Neuronal stem cell (in vitro differentiated cells): ENCODE results near the gene STEAP1B.
"Not testable (repeated sequence)": the region's sequence is repeated elsewhere in the genome, so short reads cannot be mapped to it uniquely, and the experiment has no call there.

Experiments
- DNase-seq: peaks from one replicate; pipeline ENCODE4 v3.0.0-alpha.2; 2013; ENCODE audit warnings: low spot score
- H2AFZ ChIP-seq: one replicate; pipeline ENCODE4 v1.6.1; 2013; ENCODE audit warnings: mild to moderate bottlenecking, low read length, inconsistent platforms
- H2AK5ac ChIP-seq: 2 replicates; pipeline ENCODE4 v1.6.1; 2013; ENCODE audit warnings: low read depth, mild to moderate bottlenecking, inconsistent platforms, low read length, moderate library complexity, mixed read lengths
- H2BK120ac ChIP-seq: 2 replicates; pipeline ENCODE4 v1.6.1; 2013; ENCODE audit warnings: low read depth, mild to moderate bottlenecking, inconsistent platforms, low read length, moderate library complexity, mixed read lengths
- H2BK12ac ChIP-seq: one replicate; pipeline ENCODE4 v1.6.1; 2013; ENCODE audit warnings: low read length, inconsistent platforms
- H2BK15ac ChIP-seq: 2 replicates; pipeline ENCODE4 v1.6.1; 2013; ENCODE audit warnings: mild to moderate bottlenecking, low read length, inconsistent platforms, mixed read lengths
- H2BK5ac ChIP-seq: one replicate; pipeline ENCODE4 v1.6.1; 2013; ENCODE audit warnings: inconsistent platforms, mild to moderate bottlenecking, low read length, moderate library complexity
- H3K14ac ChIP-seq: one replicate; pipeline ENCODE4 v1.6.1; 2013; ENCODE audit warnings: low read length, inconsistent platforms
- H3K18ac ChIP-seq: 2 replicates; pipeline ENCODE4 v1.6.1; 2013; ENCODE audit warnings: low read length, inconsistent platforms
- H3K23ac ChIP-seq: 2 replicates; pipeline ENCODE4 v1.6.1; 2013; ENCODE audit warnings: low read depth, mild to moderate bottlenecking, mixed read lengths, low read length, inconsistent platforms; ENCODE audit not compliant: poor library complexity
- H3K27ac ChIP-seq: replicated peaks from 3 replicates; pipeline ENCODE4 v1.5.1; 2013; ENCODE audit warnings: low read length, inconsistent platforms
- H3K27me3 ChIP-seq, 3 experiments: 2 replicates each; pipeline ENCODE4 v1.6.1; 2013; ENCODE audit warnings: low read length in 3 of 3, mild to moderate bottlenecking in 2 of 3, inconsistent platforms in 1 of 3, low read depth in 1 of 3, mixed read lengths in 1 of 3, moderate library complexity in 1 of 3; ENCODE audit not compliant: control insufficient read depth in 3 of 3, insufficient read depth in 3 of 3
- H3K36me3 ChIP-seq, 2 donors: replicated peaks in 1 of 2; 2 replicates each; pipeline ENCODE4 v1.6.1; 2013; ENCODE audit warnings: low read length in 2 of 2; ENCODE audit not compliant: control insufficient read depth in 2 of 2, insufficient read depth in 2 of 2
- H3K4ac ChIP-seq: 2 replicates; pipeline ENCODE4 v1.6.1; 2013; ENCODE audit warnings: inconsistent platforms, mild to moderate bottlenecking, low read length, moderate library complexity
- H3K4me1 ChIP-seq, 2 donors: 1 replicate in 1 of 2; 2 replicates in 1 of 2; pipeline ENCODE4 v1.6.1; 2013; ENCODE audit warnings: low read length in 2 of 2, low read depth in 1 of 2; ENCODE audit not compliant: control insufficient read depth in 2 of 2, insufficient read depth in 1 of 2
- H3K4me2 ChIP-seq: one replicate; pipeline ENCODE4 v1.6.1; 2013; ENCODE audit warnings: mild to moderate bottlenecking, low read length, inconsistent platforms; ENCODE audit not compliant: insufficient read depth, poor library complexity, severe bottlenecking
- H3K4me3 ChIP-seq, 2 donors: 2 replicates each; pipeline ENCODE4 v1.5.1; 2013; ENCODE audit warnings: low read length in 2 of 2, mild to moderate bottlenecking in 2 of 2, inconsistent platforms in 1 of 2, moderate library complexity in 1 of 2
- H3K79me1 ChIP-seq: one replicate; pipeline ENCODE4 v1.6.1; 2013; ENCODE audit warnings: low read depth, mild to moderate bottlenecking, inconsistent platforms, low read length, moderate library complexity
- H3K9ac ChIP-seq: one replicate; pipeline ENCODE4 v1.6.1; 2013; ENCODE audit warnings: mild to moderate bottlenecking, low read depth, low read length, inconsistent platforms; ENCODE audit not compliant: poor library complexity
- H3K9me3 ChIP-seq, 2 donors: replicated peaks in 1 of 2; 2 replicates each; pipeline versions ENCODE3 to v1.6.1; 2013; ENCODE audit warnings: low read length in 2 of 2, mild to moderate bottlenecking in 2 of 2, inconsistent platforms in 1 of 2, low read depth in 1 of 2, mixed read lengths in 1 of 2, moderate library complexity in 1 of 2; ENCODE audit not compliant: control insufficient read depth in 2 of 2, insufficient read depth in 1 of 2
- H4K8ac ChIP-seq: one replicate; pipeline ENCODE4 v1.6.1; 2013; ENCODE audit warnings: low read depth, mild to moderate bottlenecking, inconsistent platforms, low read length, moderate library complexity
- H4K91ac ChIP-seq: one replicate; pipeline ENCODE4 v1.6.1; 2013; ENCODE audit warnings: low read length, low read depth, mild to moderate bottlenecking, inconsistent platforms; ENCODE audit not compliant: poor library complexity
- WGBS, 2 donors: extraction: QIAGEN DNeasy Blood & Tissue Kit; methylation state at CpG; one replicate each; pipeline ENCODE4 v1.1.7; 2013; ENCODE audit warnings: missing lambda C conversion rate in 2 of 2, mixed read lengths in 1 of 2; ENCODE audit not compliant: insufficient read length in 2 of 2, insufficient replicate concordance in 1 of 2; ENCODE audit errors: extremely low coverage in 2 of 2; 5-methylcytosine and 5-hydroxymethylcytosine counted together

The STEAP1B gene

DNA sequence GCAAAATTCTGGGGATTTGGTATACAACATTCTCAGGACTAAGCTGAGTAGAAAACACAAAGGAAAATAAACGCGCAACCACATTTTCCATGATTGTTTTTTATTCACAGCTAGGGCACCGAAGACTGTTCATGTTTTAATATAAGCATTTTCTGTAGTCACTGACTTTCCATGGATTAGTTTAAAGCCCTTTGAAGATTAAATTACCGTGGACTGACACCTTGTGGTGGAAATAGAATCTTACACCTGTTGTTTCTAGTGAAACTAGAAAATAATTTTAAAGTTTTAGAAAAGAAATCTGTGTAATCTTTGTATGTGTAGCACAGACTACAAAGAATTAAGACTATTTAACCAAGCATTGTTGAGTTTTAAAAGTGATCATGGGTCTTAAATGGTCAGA is 1.3 kb upstream of the STEAP1B start:
- not testable (repeated sequence) for H3K23ac ChIP-seq, H3K79me1 ChIP-seq, H3K4me2 ChIP-seq, H2BK5ac ChIP-seq, H3K4me3 ChIP-seq, H3K9me3 ChIP-seq, DNase-seq, H3K27me3 ChIP-seq, H2BK12ac ChIP-seq, H2AK5ac ChIP-seq, H4K8ac ChIP-seq, H4K91ac ChIP-seq, H3K9ac ChIP-seq, H2AFZ ChIP-seq, H3K27ac ChIP-seq, H2BK15ac ChIP-seq, H3K4me1 ChIP-seq, H3K18ac ChIP-seq, H3K14ac ChIP-seq, H3K4ac ChIP-seq, H3K36me3 ChIP-seq, H2BK120ac ChIP-seq
- WGBS, 2 donors, result no CpG with 5 or more reads among the region's 4 CpGs

DNA sequence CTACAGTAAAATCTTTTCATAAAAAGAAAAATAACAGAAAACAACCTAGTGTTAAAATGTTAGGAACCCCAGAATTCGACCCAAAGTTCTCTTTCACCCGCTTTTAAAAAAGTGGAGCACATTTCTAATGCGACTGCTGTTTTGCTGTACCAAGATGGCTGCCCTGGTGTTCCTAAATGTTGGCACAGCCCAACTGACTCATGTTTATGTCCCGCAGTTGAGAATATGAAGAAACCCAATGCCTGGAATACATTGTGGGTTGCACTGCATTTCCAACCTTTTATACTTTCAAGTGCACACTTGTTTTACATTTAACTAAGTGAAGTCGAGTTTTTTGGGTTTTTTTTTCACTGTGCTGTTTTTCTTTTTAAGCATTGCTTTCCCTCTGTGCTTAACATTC is 944 bp downstream of the STEAP1B start:
- no peak overlapping the region for H3K27ac ChIP-seq
- H3K36me3 ChIP-seq, result no peaks in the 10 kb centered on the region
- H3K4me2 ChIP-seq, result no peak overlapping the region
- H3K79me1 ChIP-seq, result no peaks in the 10 kb centered on the region
- H3K18ac ChIP-seq, result no peak overlapping the region
- H2BK15ac ChIP-seq, result no peak overlapping the region
- H4K91ac ChIP-seq, result no peak overlapping the region
- no peak overlapping the region for H2AK5ac ChIP-seq
- no peak overlapping the region for H3K23ac ChIP-seq
- no peak overlapping the region for H2BK120ac ChIP-seq
- no peaks in the 10 kb centered on the region for H3K9me3 ChIP-seq
- no peak overlapping the region for H3K9ac ChIP-seq
- DNase-seq, result no peak
- H2AFZ ChIP-seq, result no peak overlapping the region
- no peak overlapping the region for H3K4ac ChIP-seq
- H2BK12ac ChIP-seq, result no peak overlapping the region
- no peak overlapping the region for H3K14ac ChIP-seq
- H3K4me1 ChIP-seq, result no peaks in the 10 kb centered on the region
- WGBS, 2 donors, result no CpG with 5 or more reads among the region's 5 CpGs
- no peak overlapping the region for H2BK5ac ChIP-seq
- no peaks in the 10 kb centered on the region for H3K27me3 ChIP-seq
- H3K4me3 ChIP-seq, result no peak overlapping the region
- no peak overlapping the region for H4K8ac ChIP-seq

DNA sequence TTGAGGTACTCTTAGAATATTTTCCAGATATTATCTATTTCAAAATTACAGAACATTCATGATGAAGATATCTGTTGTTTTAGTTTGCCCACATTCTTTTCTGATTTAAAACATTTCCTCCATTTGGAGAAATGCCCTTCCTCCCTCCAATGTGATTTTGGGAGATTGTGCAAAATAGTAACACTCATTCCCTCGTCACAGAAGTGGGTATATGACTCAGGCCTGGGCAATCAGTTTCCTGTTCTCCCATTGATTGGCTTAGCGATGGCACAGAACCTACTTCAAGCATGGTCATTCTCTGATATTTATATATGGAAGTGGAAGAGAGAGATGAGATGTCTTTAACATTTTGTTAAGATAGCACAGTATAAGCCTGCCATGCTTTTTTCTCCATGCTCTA is 3.1 kb downstream of the STEAP1B start:
- H2BK5ac ChIP-seq, H3K9me3 ChIP-seq, H3K4me2 ChIP-seq, H2AFZ ChIP-seq, H2BK12ac ChIP-seq, H3K4me3 ChIP-seq, H3K9ac ChIP-seq, H3K18ac ChIP-seq, H3K4ac ChIP-seq, H3K23ac ChIP-seq, H2BK15ac ChIP-seq, H3K4me1 ChIP-seq, H4K91ac ChIP-seq, DNase-seq, H3K27ac ChIP-seq, H3K27me3 ChIP-seq, H4K8ac ChIP-seq, H2BK120ac ChIP-seq, H3K79me1 ChIP-seq, H3K36me3 ChIP-seq, H3K14ac ChIP-seq, H2AK5ac ChIP-seq: not testable (repeated sequence)
- WGBS, 2 donors, result no CpG with 5 or more reads among the region's 2 CpGs

DNA sequence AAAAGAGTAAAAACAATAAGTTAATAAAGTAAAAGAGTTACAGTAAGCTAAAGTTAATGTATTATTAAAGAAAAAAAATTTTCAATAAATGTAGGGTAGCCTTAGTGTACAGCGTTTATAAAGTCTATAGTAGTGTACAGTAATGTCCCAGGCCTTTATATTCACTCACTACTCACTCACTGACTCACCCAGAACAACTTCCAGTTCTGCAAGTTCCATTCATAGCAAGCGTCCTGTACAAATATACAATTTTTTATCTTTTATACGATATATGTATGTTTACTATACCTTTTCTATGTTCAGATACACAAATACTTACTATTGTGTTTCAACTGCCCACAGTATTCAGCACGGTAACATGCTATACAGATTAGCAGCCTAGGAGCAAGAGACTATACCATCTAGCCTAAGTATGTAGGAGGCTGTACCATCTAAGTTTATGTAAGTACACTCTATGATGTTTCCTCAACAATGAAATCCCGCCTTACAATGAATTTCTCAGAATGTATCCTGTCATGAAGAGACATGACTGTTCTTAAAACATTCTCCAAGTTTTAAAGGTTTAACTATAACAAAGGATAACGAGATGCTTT is 3.6 kb downstream of the STEAP1B start:
- H3K23ac ChIP-seq, H4K91ac ChIP-seq, H2BK5ac ChIP-seq, H3K9ac ChIP-seq, H3K79me1 ChIP-seq, H2BK15ac ChIP-seq, DNase-seq, H3K4me1 ChIP-seq, H3K4me2 ChIP-seq, H3K9me3 ChIP-seq, H3K27me3 ChIP-seq, H2AK5ac ChIP-seq, H2AFZ ChIP-seq, H3K18ac ChIP-seq, H3K4ac ChIP-seq, H3K27ac ChIP-seq, H3K4me3 ChIP-seq, H2BK12ac ChIP-seq, H2BK120ac ChIP-seq, H3K36me3 ChIP-seq, H4K8ac ChIP-seq, H3K14ac ChIP-seq: not testable (repeated sequence)
- WGBS, 2 donors, result no CpG with 5 or more reads among the region's 6 CpGs
